ENCODE results near the gene PHACTR1.

DNA sequence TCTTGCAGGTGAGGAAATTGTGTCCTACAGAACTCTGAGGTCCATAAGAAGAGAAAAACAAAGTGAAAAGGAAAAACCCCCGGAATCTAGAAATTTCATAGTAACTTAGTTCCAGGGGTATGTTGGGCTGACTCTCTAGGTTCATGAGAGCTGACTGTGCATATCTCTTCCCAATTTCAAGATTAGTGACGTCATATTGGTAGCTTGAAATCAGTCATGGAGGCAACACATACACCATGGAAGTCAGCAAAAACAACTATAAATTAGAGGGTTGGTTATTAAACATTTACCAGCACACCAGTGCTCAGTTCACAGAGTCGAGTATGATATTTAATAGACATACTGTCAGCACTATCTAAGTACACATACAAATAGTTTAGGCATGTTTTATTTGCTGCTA is 49.8 kb downstream of the PHACTR1 start:
- TF ChIP-seq ZFP3 (CRISPR knock-in tag; IDR thresholded peaks at IDR 0.05) (no peak), ZNF70 (CRISPR knock-in tag; IDR thresholded peaks at IDR 0.05) (no peak), TCF4 (CRISPR knock-in tag; IDR thresholded peaks at IDR 0.05; ENCODE audit: borderline replicate concordance) (no peak)
- TF ChIP-seq, protein P1, sequence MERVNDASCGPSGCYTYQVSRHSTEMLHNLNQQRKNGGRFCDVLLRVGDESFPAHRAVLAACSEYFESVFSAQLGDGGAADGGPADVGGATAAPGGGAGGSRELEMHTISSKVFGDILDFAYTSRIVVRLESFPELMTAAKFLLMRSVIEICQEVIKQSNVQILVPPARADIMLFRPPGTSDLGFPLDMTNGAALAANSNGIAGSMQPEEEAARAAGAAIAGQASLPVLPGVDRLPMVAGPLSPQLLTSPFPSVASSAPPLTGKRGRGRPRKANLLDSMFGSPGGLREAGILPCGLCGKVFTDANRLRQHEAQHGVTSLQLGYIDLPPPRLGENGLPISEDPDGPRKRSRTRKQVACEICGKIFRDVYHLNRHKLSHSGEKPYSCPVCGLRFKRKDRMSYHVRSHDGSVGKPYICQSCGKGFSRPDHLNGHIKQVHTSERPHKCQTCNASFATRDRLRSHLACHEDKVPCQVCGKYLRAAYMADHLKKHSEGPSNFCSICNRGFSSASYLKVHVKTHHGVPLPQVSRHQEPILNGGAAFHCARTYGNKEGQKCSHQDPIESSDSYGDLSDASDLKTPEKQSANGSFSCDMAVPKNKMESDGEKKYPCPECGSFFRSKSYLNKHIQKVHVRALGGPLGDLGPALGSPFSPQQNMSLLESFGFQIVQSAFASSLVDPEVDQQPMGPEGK (CRISPR knock-in tag; IDR thresholded peaks at IDR 0.05; ENCODE audit: borderline replicate concordance) = no peak
- TF ChIP-seq, protein P2, sequence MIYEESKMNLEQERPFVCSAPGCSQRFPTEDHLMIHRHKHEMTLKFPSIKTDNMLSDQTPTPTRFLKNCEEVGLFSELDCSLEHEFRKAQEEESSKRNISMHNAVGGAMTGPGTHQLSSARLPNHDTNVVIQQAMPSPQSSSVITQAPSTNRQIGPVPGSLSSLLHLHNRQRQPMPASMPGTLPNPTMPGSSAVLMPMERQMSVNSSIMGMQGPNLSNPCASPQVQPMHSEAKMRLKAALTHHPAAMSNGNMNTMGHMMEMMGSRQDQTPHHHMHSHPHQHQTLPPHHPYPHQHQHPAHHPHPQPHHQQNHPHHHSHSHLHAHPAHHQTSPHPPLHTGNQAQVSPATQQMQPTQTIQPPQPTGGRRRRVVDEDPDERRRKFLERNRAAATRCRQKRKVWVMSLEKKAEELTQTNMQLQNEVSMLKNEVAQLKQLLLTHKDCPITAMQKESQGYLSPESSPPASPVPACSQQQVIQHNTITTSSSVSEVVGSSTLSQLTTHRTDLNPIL (CRISPR knock-in tag; IDR thresholded peaks at IDR 0.05; ENCODE audit: low read depth) = no peak

All from SK-N-SH treated with all-trans-retinoic acid at 6 μM for 48 hours (cell line).